LNCAP (cell line): ENCODE data around the gene CORO2A.

Experiments used
- TF ChIP-seq, protein P1 (sequence below): fragments of 450-650 bp; IDR thresholded peaks from 2 replicates; pipeline ENCODE4 v1.5.1; 2017; ENCODE audit warnings: mild to moderate bottlenecking

The CORO2A gene

DNA sequence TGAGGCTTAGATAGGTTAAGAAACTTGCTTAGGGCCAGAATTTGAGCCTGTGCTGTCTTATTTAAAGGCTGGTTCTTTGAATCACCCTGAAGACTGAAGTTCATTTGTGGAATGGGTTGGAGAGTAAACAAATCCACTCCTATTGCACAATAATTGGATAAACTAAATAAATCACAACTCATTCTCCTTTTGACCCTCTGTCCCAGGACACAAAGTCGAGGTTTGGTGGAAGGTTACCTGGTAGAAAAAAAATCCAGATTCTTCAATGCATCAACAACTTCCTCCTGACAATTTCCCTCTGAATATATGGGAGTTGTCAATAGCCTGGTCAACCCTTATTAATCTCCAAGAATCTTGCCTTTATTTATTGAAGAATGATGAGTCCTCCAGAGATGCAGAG lies 34.1 kb upstream of the CORO2A start:
- TF ChIP-seq, protein P1, sequence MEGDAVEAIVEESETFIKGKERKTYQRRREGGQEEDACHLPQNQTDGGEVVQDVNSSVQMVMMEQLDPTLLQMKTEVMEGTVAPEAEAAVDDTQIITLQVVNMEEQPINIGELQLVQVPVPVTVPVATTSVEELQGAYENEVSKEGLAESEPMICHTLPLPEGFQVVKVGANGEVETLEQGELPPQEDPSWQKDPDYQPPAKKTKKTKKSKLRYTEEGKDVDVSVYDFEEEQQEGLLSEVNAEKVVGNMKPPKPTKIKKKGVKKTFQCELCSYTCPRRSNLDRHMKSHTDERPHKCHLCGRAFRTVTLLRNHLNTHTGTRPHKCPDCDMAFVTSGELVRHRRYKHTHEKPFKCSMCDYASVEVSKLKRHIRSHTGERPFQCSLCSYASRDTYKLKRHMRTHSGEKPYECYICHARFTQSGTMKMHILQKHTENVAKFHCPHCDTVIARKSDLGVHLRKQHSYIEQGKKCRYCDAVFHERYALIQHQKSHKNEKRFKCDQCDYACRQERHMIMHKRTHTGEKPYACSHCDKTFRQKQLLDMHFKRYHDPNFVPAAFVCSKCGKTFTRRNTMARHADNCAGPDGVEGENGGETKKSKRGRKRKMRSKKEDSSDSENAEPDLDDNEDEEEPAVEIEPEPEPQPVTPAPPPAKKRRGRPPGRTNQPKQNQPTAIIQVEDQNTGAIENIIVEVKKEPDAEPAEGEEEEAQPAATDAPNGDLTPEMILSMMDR = no peak

- TF ChIP-seq, protein P1 = no peak
These were observed 32.6 kb upstream of the CORO2A start for GRCh38 chr9:98225015-98225442.

DNA sequence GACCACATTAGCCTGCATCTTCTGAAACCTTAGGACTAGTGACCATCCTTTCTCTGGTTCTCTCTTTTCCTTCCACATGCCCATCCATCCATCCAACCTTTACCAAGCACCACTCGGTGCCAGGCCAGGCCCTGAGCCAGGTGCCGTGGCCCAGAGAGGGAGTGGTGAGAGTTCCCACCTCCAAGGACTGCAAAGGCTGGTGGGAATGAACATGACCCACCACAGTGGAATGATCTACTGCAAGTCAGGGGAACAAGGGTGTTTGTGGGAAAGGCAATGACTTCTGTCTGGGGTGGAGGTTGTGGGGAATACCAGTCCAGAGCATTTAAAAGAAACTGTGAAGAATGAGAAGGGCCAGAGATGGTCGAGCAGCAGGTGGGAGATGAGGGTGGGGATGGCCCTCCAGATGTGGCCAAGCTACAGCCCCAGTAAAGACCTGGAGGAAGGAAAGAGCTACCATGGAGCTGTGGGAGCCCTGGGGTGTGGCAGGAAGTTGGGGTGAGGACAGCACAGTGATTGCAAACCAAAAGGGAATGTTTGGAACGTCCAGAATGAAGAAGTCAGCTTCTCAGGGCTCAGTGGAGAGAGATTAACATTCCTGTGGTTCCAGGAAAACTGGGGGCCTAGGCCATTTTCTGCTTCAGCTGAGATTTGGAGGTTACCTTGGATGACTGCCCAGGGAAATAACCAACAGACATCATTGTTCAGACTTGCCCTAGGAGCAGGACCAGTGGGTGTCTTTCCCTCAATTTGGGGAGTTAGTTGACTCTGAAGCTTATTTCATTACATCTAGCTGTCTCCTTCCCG lies 30.7 kb upstream of the CORO2A start:
- TF ChIP-seq, protein P1 = no peak

GRCh38 chr9:98220911-98221310 lies 28.5 kb upstream of the CORO2A start:
- TF ChIP-seq, protein P1 = no peak

DNA sequence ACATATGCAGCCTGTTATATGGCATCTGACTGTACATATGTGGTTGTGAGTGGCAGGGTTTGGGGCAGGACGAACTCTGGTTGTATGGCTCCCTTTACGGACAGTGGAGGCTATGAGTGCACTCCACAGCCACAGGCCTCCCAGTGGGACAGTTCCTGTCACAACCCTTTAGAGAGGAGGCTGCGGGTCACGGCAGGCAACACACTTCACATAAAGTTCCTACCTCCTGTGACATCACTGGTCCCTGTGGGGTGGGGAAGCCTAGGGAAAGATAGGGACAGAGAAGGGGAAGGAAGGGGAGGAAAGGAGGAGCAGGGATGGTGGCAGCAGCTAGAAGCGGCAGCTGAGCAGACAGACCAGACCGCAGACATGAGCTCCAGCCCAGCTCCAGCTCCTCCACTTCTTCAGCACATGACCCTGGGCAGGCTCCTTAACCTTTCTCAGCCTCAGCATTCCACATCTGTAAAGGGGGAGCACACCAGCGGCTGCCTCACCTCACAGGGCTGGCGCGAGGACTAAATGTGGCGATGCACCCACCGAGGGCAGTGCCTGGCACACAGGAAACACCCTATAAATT lies 27.4 kb upstream of the CORO2A start:
- TF ChIP-seq, protein P1 = no peak

DNA sequence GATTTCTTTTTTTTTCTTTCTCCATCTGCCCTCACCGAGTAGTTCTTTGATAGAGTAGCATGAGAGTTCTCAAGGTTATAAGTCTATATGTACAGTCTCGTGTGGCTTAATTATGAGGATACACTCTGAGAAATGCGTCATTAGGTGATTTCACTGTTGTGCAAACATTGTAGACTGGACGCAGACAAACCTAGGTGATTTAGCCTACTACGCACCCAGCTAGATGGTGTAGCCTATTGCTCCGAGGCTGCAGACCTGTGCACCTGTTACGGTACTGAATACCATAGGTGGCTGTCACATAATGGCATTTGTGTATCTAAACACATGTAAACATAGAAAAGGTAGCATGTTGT lies 26.9 kb upstream of the CORO2A start:
- TF ChIP-seq, protein P1 = no peak

DNA sequence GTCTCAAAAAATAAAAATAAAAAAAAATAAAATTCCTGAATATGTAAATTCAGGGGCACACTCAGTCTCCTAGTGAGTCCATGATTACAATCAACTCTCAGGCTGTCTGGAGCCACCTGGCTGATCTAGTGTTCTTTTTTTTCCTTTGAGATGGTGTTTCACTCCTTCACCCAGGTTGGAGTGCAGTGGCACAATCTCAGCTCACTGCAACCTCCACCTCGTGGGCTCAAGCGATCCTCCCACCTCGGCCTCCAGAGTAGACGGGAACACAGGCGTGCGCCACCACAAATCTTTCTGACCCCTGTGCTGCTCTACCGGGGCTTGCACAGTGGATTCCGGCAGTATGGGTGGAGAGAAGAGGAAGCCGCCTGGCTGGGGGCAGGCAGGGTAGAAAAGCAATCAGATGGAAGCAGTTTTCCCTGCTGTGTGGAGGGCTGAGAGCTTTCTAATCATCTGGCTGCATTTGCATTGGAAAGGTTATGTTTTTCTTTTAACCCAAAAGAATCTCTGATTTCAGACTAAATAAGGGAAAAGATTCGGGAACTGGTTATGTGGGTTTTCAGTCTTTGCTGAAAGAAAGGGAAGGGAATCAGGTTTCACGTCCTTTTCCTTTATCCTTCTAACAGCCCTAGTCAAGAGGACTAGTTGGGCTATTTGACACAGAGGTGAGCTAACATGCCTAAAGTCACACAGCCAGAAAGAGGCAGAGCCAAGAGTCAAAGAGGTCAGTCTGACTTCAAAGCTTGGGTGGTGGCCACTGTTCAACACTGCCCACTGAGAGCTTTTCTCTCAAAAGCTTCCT lies 26.3 kb upstream of the CORO2A start:
- TF ChIP-seq, protein P1 = no peak
